Stimulated activated CD8-positive, alpha-beta memory T cell treated with anti-CD3 and anti-CD28 coated beads, Interleukin-4, amount 100 ng/mL, for 1 hour (primary cell): ENCODE data around the gene CFAP74.

Source experiments
- DNase-seq, 2 donors: peaks; one replicate each; pipeline ENCODE4 v3.0.0-alpha.2; 2020; ENCODE audit warnings: low read depth in 2 of 2, low spot score in 1 of 2

CFAP74 gene

DNA sequence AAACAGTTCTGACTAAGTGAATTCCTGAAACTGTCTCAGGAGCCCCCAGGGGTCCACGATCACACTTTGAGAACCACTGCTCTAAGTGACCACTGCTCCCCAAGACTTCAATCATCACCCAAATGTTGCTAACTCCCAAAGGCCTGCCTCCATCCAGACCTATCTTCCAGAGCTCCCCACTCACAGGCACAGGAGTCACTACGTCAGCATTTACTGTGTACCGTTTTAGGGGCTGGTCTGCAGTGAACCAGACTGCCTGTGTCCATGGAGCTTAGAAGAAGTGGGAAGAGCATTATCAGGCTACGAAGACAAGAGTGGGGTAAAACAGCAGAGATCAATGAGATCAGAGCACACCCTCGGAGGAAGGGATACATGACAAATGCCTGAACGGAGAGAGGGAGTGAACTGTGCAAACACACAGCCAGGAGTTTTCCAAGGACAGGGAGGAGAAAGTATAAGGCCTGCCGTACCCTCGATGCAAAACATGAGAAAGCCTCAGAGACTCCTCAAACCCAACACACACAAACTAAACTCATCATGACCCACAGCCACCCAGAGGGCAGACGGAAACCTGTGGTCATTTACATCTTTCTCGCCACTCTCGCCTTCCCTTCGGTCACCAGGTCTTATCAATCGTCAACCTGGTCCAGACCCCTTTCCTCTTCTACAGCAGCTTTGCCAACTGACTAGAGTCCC lies 122.8 kb downstream of the CFAP74 start:
- DNase-seq: no peak

DNA sequence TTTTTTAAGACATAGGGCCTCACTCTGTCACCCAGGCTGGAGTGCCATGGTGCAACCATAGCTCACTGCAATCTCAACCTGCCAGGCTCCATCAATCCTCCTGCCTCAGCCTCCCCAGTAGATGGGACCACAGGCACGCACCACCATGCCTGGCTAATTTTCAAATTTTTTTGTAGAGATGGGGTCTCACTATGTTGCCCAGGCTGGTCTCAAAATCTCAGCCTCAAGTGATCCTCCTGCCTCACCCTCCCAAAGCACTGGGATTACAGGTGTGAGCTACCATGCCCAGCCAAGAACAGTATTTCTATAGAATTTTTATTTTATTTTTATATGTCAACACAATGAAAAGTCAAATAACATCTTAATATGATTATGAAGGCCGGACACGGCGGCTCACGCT lies 123.6 kb downstream of the CFAP74 start:
- DNase-seq: no peak

DNA sequence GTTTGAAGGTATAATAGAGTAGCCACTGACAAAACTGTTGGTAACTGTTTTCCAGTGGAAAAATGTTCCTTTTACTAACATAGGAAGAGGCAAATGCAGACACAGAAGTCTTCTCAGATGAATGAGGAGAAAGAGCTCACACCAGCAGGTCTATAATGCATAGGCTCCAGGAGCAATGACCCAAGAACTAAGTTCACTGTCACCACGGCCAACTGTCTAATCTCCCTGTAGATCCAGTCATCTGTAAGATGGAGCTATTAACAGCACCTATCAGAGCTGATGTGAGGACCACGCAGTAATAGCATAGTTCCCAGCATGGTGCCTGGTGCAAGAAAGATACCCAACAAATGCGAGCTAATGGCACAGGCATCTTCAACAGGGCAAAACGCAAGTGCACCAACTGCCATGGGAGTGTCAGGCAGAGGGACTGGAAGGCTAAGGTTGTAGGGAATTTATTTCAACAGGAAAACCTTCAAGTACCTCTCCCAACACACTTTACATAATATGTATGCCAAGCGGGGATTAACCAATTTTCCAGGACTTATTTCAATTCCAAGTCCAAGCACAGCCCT lies 125.6 kb downstream of the CFAP74 start:
- DNase-seq: no peak

DNA sequence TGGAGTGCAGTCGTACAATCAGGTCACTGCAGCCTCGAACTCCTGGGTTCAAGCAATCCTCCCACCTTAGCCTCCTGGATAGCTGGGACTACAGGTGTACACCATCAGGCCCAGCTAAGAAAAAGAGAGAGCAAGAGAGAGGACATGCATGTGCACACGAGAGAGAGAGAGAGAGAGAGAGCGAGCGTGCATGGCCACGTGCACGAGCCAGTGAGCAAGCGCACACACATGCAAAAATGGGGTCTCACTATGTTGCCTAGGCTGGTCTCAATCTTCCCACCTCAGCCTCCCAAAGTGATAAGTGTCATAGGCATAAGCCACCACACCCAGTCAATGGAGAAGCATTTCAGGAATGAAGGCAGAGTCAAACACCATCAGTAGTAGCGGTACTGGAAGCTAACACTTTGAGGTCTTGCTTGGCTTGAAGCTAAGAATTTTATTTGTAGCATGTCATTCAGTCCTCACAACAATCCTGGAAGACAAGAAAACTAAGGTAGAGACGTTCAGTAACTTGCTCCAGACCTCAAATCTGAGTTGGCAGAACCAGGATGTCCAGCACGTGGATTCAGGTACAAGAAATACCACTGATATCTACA lies 127.2 kb downstream of the CFAP74 start:
- DNase-seq: no peak

DNA sequence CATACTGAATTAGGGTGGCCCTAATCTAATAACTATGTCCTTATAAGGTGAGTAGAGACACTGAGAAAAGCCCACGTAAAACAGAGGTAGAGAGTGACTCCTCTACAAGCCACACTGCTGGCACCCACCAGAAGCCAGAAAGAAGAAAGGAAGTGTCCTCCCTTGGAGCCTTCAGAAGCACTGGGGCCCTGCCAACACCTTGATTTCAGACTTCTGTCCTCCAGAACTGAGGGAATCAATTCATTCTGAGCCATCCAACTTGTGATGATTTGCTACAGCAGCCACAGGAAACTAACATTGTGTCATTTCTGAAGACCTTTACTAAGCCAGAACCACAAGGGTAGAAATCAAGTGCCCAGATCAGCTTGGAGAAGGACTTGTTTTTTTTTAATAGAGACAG lies 127.7 kb downstream of the CFAP74 start:
- no peak for DNase-seq

DNA sequence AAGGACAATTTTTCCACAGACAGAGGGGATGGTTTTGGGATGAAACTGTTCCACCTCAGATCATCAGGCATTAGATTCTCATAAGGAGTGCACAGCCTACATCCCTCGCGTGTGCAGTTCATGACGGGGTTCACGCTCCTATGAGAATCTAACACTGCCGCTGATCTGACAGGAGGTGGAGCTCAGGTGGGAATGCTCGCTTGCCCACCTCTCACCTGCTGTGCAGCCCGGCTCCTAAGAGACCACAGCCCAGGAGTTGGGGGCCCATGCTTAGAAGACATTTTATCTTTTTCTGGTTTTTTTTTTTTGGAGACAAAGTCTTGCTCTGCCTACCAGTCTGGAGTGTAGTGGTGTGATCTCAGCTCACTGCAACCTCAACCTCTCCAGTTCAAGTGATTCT lies 128.7 kb downstream of the CFAP74 start:
- no peak for DNase-seq

DNA sequence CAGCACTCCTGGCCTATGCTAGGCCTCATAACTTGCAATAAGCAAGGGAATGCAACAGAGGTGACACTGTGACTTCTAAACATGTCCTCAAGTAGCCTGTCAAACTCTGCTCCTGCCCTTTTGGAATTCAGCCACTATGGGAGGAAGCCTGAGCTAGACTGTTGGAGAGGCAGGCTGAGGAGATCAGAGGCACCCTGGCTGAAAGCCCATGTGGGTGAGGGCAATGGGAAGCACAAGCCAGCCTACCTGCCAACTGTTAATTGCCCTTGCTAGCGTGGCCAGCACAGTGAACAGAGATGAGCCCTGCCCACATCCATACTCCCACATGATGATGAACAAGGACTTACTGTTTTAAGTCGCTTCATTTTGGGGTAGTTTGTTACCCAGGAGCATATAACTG lies 130.4 kb downstream of the CFAP74 start:
- DNase-seq: no peak

DNA sequence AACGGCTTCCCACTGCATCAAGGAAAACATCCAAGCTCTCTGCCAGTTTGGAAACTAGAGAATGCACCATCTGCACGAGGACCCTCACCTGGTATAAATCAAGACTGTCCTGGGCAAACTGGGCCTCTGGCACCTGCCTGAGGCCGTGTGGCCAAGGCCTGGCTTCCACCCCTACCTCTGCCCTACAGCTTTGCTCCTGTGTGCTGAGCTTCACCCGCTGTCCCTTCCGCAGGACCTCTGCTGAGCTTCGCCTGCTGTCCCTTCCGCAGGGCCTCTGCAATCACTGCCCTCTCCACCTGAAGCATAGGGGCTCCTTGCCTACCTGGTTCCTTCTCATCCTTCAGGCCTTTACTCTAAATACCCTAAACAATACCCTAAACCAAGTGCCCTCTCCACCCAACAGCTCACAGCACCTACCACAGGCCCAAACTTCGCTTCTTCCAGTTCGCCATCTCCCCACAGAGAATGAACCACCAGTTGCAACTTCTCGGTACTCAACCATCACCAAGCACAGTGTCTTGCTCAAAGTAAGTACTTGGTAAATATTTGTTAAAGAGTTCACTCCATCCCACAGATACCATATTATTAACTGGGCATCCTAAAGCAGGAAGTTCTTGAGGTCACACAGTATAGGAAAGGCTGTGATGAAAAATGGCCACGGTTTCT lies 131.1 kb downstream of the CFAP74 start:
- DNase-seq: no peak
